IMR-90 (cell line): ENCODE data around the gene PLA2G4B. TPM values are rescaled to one million over a fixed set of nuclear protein-coding genes. Genes with fewer than 3 reads are reported as not detected.

Experiments used
- ATAC-seq: fragments of 200-7000 bp; cut with Tn5 transposase; 2 replicates; pipeline ENCODE4 v1.9.1; 2020; ENCODE audit warnings: low read depth, mild to moderate bottlenecking, moderate library complexity
- BruUV-seq: library from RNA; stranded (reverse); fragments of 400-500 nt; replicated peaks from 2 replicates; lab custom pipeline; 2021; lab: Mats Ljungman, UMichigan
- CTCF ChIA-PET: fragments of 300-600 bp; formaldehyde crosslinking; extraction: SDS; loops from one replicate; lab custom pipeline; 2021; ENCODE audit warnings: antibody characterized with exemption; lab: Yijun Ruan, JAX
- POLR2A ChIA-PET: fragments of 300-600 bp; sonication (Branson Sonifier 250); formaldehyde crosslinking; loops from one replicate; lab custom pipeline; 2022; ENCODE audit warnings: antibody characterized with exemption; ENCODE audit not compliant: unreplicated experiment; lab: Charles Lee
- DNase-seq: peaks from one replicate; pipeline ENCODE4 v3.0.0; 2013
- H2AFZ ChIP-seq: replicated peaks from 2 replicates; pipeline ENCODE3; 2013; ENCODE audit warnings: low read length, mild to moderate bottlenecking; ENCODE audit not compliant: poor library complexity
- H2AK5ac ChIP-seq: 2 replicates; pipeline ENCODE4 v1.6.1; 2013; ENCODE audit warnings: low read depth, low read length, inconsistent platforms
- H2AK9ac ChIP-seq: replicated peaks from 2 replicates; pipeline ENCODE3; 2013; ENCODE audit warnings: mild to moderate bottlenecking, low read depth, low read length, moderate library complexity; ENCODE audit not compliant: poor library complexity
- H2BK120ac ChIP-seq: 2 replicates; pipeline ENCODE4 v1.6.1; 2013; ENCODE audit warnings: low read depth, low read length, inconsistent platforms
- H2BK15ac ChIP-seq: 3 replicates; pipeline ENCODE4 v1.6.1; 2013; ENCODE audit warnings: low read depth, low read length, inconsistent platforms
- H2BK20ac ChIP-seq: 2 replicates; pipeline ENCODE4 v1.6.1; 2013; ENCODE audit warnings: low read depth, mild to moderate bottlenecking, inconsistent platforms, low read length, moderate library complexity
- H2BK5ac ChIP-seq: 2 replicates; pipeline ENCODE4 v1.6.1; 2013; ENCODE audit warnings: mild to moderate bottlenecking, low read depth, low read length, inconsistent platforms; ENCODE audit not compliant: poor library complexity, severe bottlenecking
- H3K14ac ChIP-seq: replicated peaks from 2 replicates; pipeline ENCODE4 v1.6.1; 2013; ENCODE audit warnings: low read depth, low read length, inconsistent platforms
- H3K18ac ChIP-seq: 2 replicates; pipeline ENCODE4 v1.6.1; 2013; ENCODE audit warnings: low read depth, low read length, control low read depth
- H3K23ac ChIP-seq: 2 replicates; pipeline ENCODE4 v1.6.1; 2013; ENCODE audit warnings: low read depth, low read length, inconsistent platforms
- H3K27ac ChIP-seq: 2 replicates; pipeline ENCODE4 v1.5.1; 2013; ENCODE audit warnings: mild to moderate bottlenecking, control low read depth, low read length; ENCODE audit not compliant: insufficient read depth
- H3K27me3 ChIP-seq: 2 replicates; pipeline ENCODE4 v1.6.1; 2013; ENCODE audit warnings: low read length; ENCODE audit not compliant: control insufficient read depth, insufficient read depth
- H3K36me3 ChIP-seq: 2 replicates; pipeline ENCODE4 v1.6.1; 2013; ENCODE audit warnings: low read length, mixed read lengths; ENCODE audit not compliant: control insufficient read depth, insufficient read depth
- H3K4ac ChIP-seq: 2 replicates; pipeline ENCODE4 v1.6.1; 2013; ENCODE audit warnings: low read depth, low read length, inconsistent platforms
- H3K4me1 ChIP-seq: 2 replicates; pipeline ENCODE4 v1.6.1; 2013; ENCODE audit warnings: low read length, mixed read lengths; ENCODE audit not compliant: control insufficient read depth, insufficient read depth
- H3K4me2 ChIP-seq: 2 replicates; pipeline ENCODE4 v1.6.1; 2013; ENCODE audit warnings: low read depth, mild to moderate bottlenecking, control low read depth, low read length, moderate library complexity
- H3K4me3 ChIP-seq: 2 replicates; pipeline ENCODE4 v1.5.1; 2013; ENCODE audit warnings: low read depth, mild to moderate bottlenecking, control low read depth, low read length, moderate library complexity; ENCODE audit not compliant: insufficient read depth
- H3K56ac ChIP-seq: 2 replicates; pipeline ENCODE4 v1.6.1; 2013; ENCODE audit warnings: low read length, inconsistent platforms; ENCODE audit not compliant: insufficient read depth; ENCODE audit errors: extremely low read depth
- H3K79me1 ChIP-seq, 2 experiments: 2 replicates each; pipeline ENCODE4 v1.6.1; 2013; ENCODE audit warnings: low read length in 2 of 2, inconsistent platforms in 1 of 2, low read depth in 1 of 2
- H3K9ac ChIP-seq: 2 replicates; pipeline ENCODE4 v1.6.1; 2013; ENCODE audit warnings: low read depth, low read length, control low read depth
- H3K9me1 ChIP-seq: 2 replicates; pipeline ENCODE4 v1.6.1; 2013; ENCODE audit warnings: low read length, inconsistent platforms; ENCODE audit not compliant: insufficient read depth
- H3K9me3 ChIP-seq: 2 replicates; pipeline ENCODE4 v1.6.1; 2013; ENCODE audit warnings: low read length; ENCODE audit not compliant: control insufficient read depth, insufficient read depth
- H4K20me1 ChIP-seq: 2 replicates; pipeline ENCODE4 v1.6.1; 2013; ENCODE audit warnings: low read length, inconsistent platforms; ENCODE audit not compliant: insufficient read depth
- H4K5ac ChIP-seq: 2 replicates; pipeline ENCODE4 v1.6.1; 2013; ENCODE audit warnings: mild to moderate bottlenecking, low read depth, low read length, control low read depth
- H4K8ac ChIP-seq, 2 experiments: 2 replicates each; pipeline ENCODE4 v1.6.1; 2013; ENCODE audit warnings: low read depth in 2 of 2, low read length in 2 of 2, control low read depth in 1 of 2, inconsistent platforms in 1 of 2
- H4K91ac ChIP-seq: 2 replicates; pipeline ENCODE4 v1.6.1; 2013; ENCODE audit warnings: low read depth, low read length, inconsistent platforms; ENCODE audit not compliant: insufficient read depth
- BHLHE40 ChIP-seq: fragments of 150-350 bp; IDR thresholded peaks from 2 replicates; pipeline ENCODE4 v1.6.1; 2016; ENCODE audit warnings: mild to moderate bottlenecking, low read depth, low read length
- CHD1 ChIP-seq: IDR thresholded peaks from 2 replicates; pipeline ENCODE4 v1.6.1; 2012; ENCODE audit warnings: low read depth, low read length, improper control_type of control experiment
- MAFK ChIP-seq: IDR thresholded peaks from 2 replicates; pipeline ENCODE4 v1.6.1; 2012; ENCODE audit warnings: low read depth, low read length, improper control_type of control experiment
- MXI1 ChIP-seq: IDR thresholded peaks from 2 replicates; pipeline ENCODE4 v1.6.1; 2012; ENCODE audit warnings: low read depth, mild to moderate bottlenecking, low read length, moderate library complexity, borderline replicate concordance
- NFE2L2 ChIP-seq: fragments of 150-350 bp; IDR thresholded peaks from 2 replicates; pipeline ENCODE4 v1.6.1; 2016; ENCODE audit warnings: low read depth, mild to moderate bottlenecking, low read length
- POLR2A ChIP-seq: IDR thresholded peaks from 2 replicates; pipeline ENCODE4 v1.6.1; 2012; ENCODE audit warnings: mild to moderate bottlenecking, low read depth, low read length
- RAD21 ChIP-seq: IDR thresholded peaks from 2 replicates; pipeline ENCODE4 v1.6.1; 2012; ENCODE audit warnings: low read length, improper control_type of control experiment
- RCOR1 ChIP-seq: IDR thresholded peaks from 2 replicates; pipeline ENCODE4 v1.6.1; 2012; ENCODE audit warnings: mild to moderate bottlenecking, low read length, improper control_type of control experiment; ENCODE audit not compliant: insufficient replicate concordance
- RFX5 ChIP-seq: IDR thresholded peaks from 2 replicates; pipeline ENCODE4 v1.8.0; 2012; ENCODE audit warnings: low read depth, mild to moderate bottlenecking, low read length, moderate library complexity
- SMC3 ChIP-seq: fragments of 150-350 bp; IDR thresholded peaks from 2 replicates; pipeline ENCODE4 v1.6.1; 2016; ENCODE audit warnings: low read depth, mild to moderate bottlenecking, antibody characterized with exemption, low read length, moderate library complexity
- WGBS, 2 experiments: methylation state at CpG; one replicate each; pipeline versions ENCODE4 v1.1.5 to v1.1.7; 2013; ENCODE audit warnings: missing lambda C conversion rate in 2 of 2; ENCODE audit not compliant: insufficient read length in 1 of 2; ENCODE audit errors: extremely low coverage in 2 of 2; 5-methylcytosine and 5-hydroxymethylcytosine counted together
- dilution Hi-C: fragments of 300-500 bp; cut with HindIII; formaldehyde crosslinking; loops from one replicate; pipeline ENCODE4 v1.14.3; 2018; ENCODE audit warnings: low sequenced_read_pairs; ENCODE audit not compliant: unreplicated experiment
- in situ Hi-C: fragments of 300-500 bp; cut with MboI; formaldehyde crosslinking; loops from 3 replicates; pipeline ENCODE4 v1.14.3; 2019; ENCODE audit warnings: low sequenced_read_pairs, inconsistent platforms, mixed read lengths
- intact Hi-C: fragments of 100-400 bp; cut with micrococcal nuclease; formaldehyde crosslinking; loops from 2 replicates; pipeline ENCODE4 v1.10.0; 2022
- polyA plus RNA-seq, 3 experiments: library from polyadenylated mRNA; depleted of rRNA; stranded (reverse); fragments of >200 nt; gene quantifications; 2 replicates each; pipeline ENCODE4 v1.2.3, GENCODE V29; 2012; ENCODE audit warnings: low replicate concordance in 1 of 3
- total RNA-seq: library from RNA; depleted of rRNA; stranded (reverse); fragments of >200 nt; gene quantifications from 2 replicates; pipeline ENCODE4 v1.2.3, GENCODE V29; 2012
- TF ChIP-seq, protein P1 (sequence below): fragments of 150-350 bp; IDR thresholded peaks from 2 replicates; pipeline ENCODE4 v1.6.1; 2016; ENCODE audit warnings: low read depth, mild to moderate bottlenecking, low read length, moderate library complexity, borderline replicate concordance
- TF ChIP-seq, protein P2 (sequence below): conservative IDR thresholded peaks from 2 replicates; pipeline ENCODE4 v1.5.1; 2012; ENCODE audit warnings: mild to moderate bottlenecking, low read depth, low read length, improper control_type of control experiment
- TF ChIP-seq, protein P3 (sequence below): fragments of 150-350 bp; IDR thresholded peaks from 2 replicates; pipeline ENCODE4 v1.6.1; 2017; ENCODE audit warnings: mild to moderate bottlenecking, antibody characterized with exemption, low read length, low read depth

Gene PLA2G4B
- total and polyA plus RNA-seq, 2 of the 4 experiments (the other 2 are of a cell fraction) = 0.18 to 3.1 TPM

DNA sequence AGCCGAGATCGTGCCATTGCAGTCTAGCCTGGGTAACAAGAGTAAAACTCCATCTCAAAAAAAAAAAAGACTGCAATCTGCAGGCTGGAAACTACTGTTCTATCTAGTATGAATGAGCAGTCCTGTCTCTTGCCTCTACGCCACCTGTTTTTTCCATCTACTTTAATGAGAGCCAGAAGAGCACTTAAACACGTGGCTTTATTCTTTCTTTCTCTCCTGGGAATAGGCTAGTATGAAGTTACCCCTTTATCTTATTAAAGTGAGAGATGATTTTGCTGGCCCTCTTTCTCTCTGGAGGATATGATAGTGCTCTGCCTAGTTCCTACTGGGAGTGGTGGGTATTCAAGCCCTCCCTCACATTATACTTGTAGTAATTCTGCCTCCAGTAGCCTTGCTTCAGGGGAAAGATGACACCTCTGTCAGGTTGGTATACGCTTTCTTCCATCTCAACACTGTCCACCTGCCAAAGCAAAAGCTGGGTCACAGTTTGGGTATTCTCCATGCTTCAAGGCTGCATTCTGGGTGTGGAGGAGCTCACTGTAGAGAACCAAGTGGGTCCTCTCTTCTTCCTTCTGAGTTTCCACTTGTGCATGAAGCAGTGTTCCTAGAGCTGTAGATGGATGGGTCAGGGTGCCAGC is 46.5 kb upstream of the PLA2G4B start:
- ChIA-PET CTCF (interaction anchor here (1.0 kb wide), 1 partner anchor 18 kb away, joined by 4 read pairs; the partner anchor contains the start of gene MAPKBP1), POLR2A (no interaction called here)
- Histone ChIP-seq H4K8ac (no peak overlapping the region; a peak in 1 of 4 replicates), H2AK9ac (no peak overlapping the region), H2BK5ac (no peak overlapping the region), H3K9ac (no peak overlapping the region), H2AFZ (no peak overlapping the region), H3K9me1 (peaks cover 41% of the 10 kb centered on the region), H4K91ac (0 out of 2 replicates have a peak overlapping the region, but pooled peaks have one; percentile 42), H3K9me3 (no peaks in the 10 kb centered on the region), H2BK15ac (peak overlapping the region; percentile 33; the same call in 1 of the 3 replicates), H3K4ac (peak overlapping the region; percentile 90), H3K23ac (0 out of 2 replicates have a peak overlapping the region, but pooled peaks have one; percentile 25), H3K18ac (no peak overlapping the region), H3K36me3 (no peaks in the 10 kb centered on the region), H3K4me1 (peaks cover 23% of the 10 kb centered on the region), H3K27me3 (no peaks in the 10 kb centered on the region), H2AK5ac (peak overlapping the region; percentile 42), H2BK20ac (peak overlapping the region; percentile 14; the same call in 1 of the 2 replicates), H3K4me2 (no peak overlapping the region), H3K14ac (no peak overlapping the region), H4K5ac (no peak overlapping the region), H3K27ac (no peak overlapping the region), H3K56ac (no peak overlapping the region), H3K79me1 (peaks cover 48 to 92% of the 10 kb centered on the region in 2 experiments), H2BK120ac (peak overlapping the region; percentile 34; the same call in 1 of the 2 replicates), H3K4me3 (no peak overlapping the region), H4K20me1 (0 out of 2 replicates have a peak, but pooled peaks cover 3% of the 10 kb centered on the region)
- BruUV-seq = no TSS peak
- intact Hi-C loops (no loop called here), in situ Hi-C loops (no loop called here), dilution Hi-C loops (no loop called here)
- DNase-seq = no peak
- ATAC-seq = no peak
- no CpG with 5 or more reads among the region's 5 CpGs for WGBS, 2 experiments
- TF ChIP-seq, protein P1, sequence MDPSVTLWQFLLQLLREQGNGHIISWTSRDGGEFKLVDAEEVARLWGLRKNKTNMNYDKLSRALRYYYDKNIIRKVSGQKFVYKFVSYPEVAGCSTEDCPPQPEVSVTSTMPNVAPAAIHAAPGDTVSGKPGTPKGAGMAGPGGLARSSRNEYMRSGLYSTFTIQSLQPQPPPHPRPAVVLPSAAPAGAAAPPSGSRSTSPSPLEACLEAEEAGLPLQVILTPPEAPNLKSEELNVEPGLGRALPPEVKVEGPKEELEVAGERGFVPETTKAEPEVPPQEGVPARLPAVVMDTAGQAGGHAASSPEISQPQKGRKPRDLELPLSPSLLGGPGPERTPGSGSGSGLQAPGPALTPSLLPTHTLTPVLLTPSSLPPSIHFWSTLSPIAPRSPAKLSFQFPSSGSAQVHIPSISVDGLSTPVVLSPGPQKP = no peak
- no peak for TF ChIP-seq MAFK
- no peak for TF ChIP-seq SMC3
- TF ChIP-seq RAD21 = no peak
- no peak for TF ChIP-seq POLR2A
- TF ChIP-seq, protein P2, sequence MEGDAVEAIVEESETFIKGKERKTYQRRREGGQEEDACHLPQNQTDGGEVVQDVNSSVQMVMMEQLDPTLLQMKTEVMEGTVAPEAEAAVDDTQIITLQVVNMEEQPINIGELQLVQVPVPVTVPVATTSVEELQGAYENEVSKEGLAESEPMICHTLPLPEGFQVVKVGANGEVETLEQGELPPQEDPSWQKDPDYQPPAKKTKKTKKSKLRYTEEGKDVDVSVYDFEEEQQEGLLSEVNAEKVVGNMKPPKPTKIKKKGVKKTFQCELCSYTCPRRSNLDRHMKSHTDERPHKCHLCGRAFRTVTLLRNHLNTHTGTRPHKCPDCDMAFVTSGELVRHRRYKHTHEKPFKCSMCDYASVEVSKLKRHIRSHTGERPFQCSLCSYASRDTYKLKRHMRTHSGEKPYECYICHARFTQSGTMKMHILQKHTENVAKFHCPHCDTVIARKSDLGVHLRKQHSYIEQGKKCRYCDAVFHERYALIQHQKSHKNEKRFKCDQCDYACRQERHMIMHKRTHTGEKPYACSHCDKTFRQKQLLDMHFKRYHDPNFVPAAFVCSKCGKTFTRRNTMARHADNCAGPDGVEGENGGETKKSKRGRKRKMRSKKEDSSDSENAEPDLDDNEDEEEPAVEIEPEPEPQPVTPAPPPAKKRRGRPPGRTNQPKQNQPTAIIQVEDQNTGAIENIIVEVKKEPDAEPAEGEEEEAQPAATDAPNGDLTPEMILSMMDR = no peak
- no peak for TF ChIP-seq BHLHE40
- TF ChIP-seq MXI1 = no peak
- TF ChIP-seq CHD1 = no peak
- no peak for TF ChIP-seq NFE2L2
- TF ChIP-seq, protein P3, sequence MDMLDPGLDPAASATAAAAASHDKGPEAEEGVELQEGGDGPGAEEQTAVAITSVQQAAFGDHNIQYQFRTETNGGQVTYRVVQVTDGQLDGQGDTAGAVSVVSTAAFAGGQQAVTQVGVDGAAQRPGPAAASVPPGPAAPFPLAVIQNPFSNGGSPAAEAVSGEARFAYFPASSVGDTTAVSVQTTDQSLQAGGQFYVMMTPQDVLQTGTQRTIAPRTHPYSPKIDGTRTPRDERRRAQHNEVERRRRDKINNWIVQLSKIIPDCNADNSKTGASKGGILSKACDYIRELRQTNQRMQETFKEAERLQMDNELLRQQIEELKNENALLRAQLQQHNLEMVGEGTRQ = no peak
- no peak for TF ChIP-seq RFX5
- TF ChIP-seq RCOR1 = no peak
